C4-2B (cell line): ENCODE results near the gene SYT12.

Experiments used
- H3K27ac ChIP-seq: fragments of 450-650 bp; 2 replicates; pipeline ENCODE4 v1.5.1; 2017
- ZFX ChIP-seq: fragments of 450-650 bp; IDR thresholded peaks from 2 replicates; pipeline ENCODE4 v1.6.1; 2017
- TF ChIP-seq, protein P1 (sequence below): fragments of 450-650 bp; conservative IDR thresholded peaks from 2 replicates; pipeline ENCODE4 v1.5.1; 2017; ENCODE audit warnings: mild to moderate bottlenecking

The SYT12 gene

DNA sequence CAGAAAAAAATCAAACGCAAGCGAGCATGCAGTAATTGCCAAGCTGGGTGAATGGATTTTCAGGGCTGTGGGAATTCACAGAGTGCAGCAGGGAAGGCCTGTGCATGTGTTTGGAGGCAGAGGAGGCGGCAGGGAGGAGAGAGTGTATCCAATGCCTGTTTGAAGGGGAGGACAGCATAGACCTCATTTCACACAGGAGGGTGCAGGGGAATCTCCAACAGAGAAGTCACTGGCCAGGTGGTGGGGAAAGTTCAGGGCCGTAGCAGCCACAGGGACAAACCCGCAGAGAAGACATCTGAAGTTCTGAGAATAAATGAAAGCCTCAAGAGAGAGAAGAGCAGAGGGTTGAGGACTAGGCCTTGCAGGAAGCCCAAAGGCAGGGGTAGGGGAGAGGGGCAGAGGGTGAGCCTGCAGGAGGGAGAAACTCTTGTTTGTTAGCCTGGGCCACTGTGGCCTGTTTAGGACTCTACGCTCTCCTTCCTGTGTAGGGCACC lies 76.9 kb downstream of the SYT12 start:
- no peak overlapping the region for H3K27ac ChIP-seq
- no peak for TF ChIP-seq ZFX
- TF ChIP-seq, protein P1, sequence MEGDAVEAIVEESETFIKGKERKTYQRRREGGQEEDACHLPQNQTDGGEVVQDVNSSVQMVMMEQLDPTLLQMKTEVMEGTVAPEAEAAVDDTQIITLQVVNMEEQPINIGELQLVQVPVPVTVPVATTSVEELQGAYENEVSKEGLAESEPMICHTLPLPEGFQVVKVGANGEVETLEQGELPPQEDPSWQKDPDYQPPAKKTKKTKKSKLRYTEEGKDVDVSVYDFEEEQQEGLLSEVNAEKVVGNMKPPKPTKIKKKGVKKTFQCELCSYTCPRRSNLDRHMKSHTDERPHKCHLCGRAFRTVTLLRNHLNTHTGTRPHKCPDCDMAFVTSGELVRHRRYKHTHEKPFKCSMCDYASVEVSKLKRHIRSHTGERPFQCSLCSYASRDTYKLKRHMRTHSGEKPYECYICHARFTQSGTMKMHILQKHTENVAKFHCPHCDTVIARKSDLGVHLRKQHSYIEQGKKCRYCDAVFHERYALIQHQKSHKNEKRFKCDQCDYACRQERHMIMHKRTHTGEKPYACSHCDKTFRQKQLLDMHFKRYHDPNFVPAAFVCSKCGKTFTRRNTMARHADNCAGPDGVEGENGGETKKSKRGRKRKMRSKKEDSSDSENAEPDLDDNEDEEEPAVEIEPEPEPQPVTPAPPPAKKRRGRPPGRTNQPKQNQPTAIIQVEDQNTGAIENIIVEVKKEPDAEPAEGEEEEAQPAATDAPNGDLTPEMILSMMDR: no peak
